ENCODE data around the gene ZNF423. TPM values are rescaled to one million over a fixed set of nuclear protein-coding genes. Genes with fewer than 3 reads are reported as not detected.

The ZNF423 gene
- total and polyA plus RNA-seq, 9 of the 15 experiments (the other 6 are each of a cell fraction or from before 2014, with no cell fraction given) = not detected

DNA sequence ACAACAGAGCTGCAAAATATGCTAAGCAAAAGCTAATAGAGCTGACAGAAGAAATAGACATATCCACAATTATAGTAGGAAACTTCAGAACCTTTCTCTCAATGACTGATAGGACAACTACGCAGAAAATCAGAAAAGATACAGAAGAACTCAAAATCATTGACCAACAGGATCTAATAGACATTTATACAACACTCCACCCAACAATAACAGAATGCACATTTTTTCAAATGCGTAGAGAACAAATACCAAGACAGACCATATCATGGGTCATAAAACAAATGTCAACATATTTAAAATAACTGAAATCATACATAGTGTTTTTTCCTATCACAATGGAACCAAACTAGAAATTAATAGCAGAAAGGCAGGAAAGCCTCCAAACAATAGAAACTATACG is 244.9 kb downstream of the ZNF423 start:
- no TSS peak for BruUV-seq (replicated peaks)
- no peak overlapping the region for H2AFZ ChIP-seq (ENCODE audit: low read depth, low read length)
- intact Hi-C loops (cut with micrococcal nuclease) = no loop called here
- H3K9ac ChIP-seq (ENCODE audit: insufficient read depth in 1 of 2, low read depth in 2 of 2, low read length in 2 of 2) = no peak overlapping the region
- no peaks in the 10 kb centered on the region for H3K4me1 ChIP-seq (replicated peaks in 1 of 2; ENCODE audit: control insufficient read depth in 2 of 2, insufficient read depth in 2 of 2, low read length in 2 of 2)
- no peaks in the 10 kb centered on the region for H3K36me3 ChIP-seq (ENCODE audit: control insufficient read depth, insufficient read depth, low read length)
- no peak overlapping the region for H3K4me2 ChIP-seq (ENCODE audit: insufficient read depth, low read length)
- CTCF ChIA-PET (ENCODE audit: low intra/inter-chr PET ratio) = no interaction called here
- DNase-seq (ENCODE audit: extremely low read depth in 1 of 4, low spot score in 3 of 4) (no peak), FAIRE-seq (no peak), ATAC-seq (no peak)
- no peaks in the 10 kb centered on the region for H3K9me1 ChIP-seq (ENCODE audit: control insufficient read depth, insufficient read depth, low read length)
- WGBS (ENCODE audit: insufficient coverage, low coverage, missing lambda C conversion rate) = 8% methylated on average over 3 of the region's 3 CpGs
- H3K27ac ChIP-seq (ENCODE audit: extremely low read depth, low read depth, low read length) = no peak overlapping the region
- H4K20me1 ChIP-seq (replicated peaks; ENCODE audit: control insufficient read depth, insufficient read depth, low read length) = no peaks in the 10 kb centered on the region
- peaks cover 0 to 23% of the 10 kb centered on the region in 2 experiments; a peak in 2 of 5 replicates for H3K27me3 ChIP-seq (ENCODE audit: control insufficient read depth in 2 of 2, insufficient read depth in 2 of 2, low read length in 2 of 2)
- no peak overlapping the region for H3K4me3 ChIP-seq
- in situ Hi-C loops (cut with MboI) = no loop called here
- no peaks in the 10 kb centered on the region for H3K9me3 ChIP-seq (replicated peaks; ENCODE audit: control insufficient read depth, insufficient read depth, low read depth, low read length)
- H3K79me2 ChIP-seq (ENCODE audit: control insufficient read depth, insufficient read depth, low read length) = no peaks in the 10 kb centered on the region
- POLR2A ChIA-PET = no interaction called here
- TF ChIP-seq ZNF133 (CRISPR knock-in tag; IDR thresholded peaks at IDR 0.05) = no peak
- no peak for TF ChIP-seq RBM17 (IDR thresholded peaks at IDR 0.05; ENCODE audit: borderline replicate concordance, low read depth, low read length)

GRCh38 chr16:49608779-49609178 is 247.1 kb downstream of the ZNF423 start:
- H3K4me3 ChIP-seq = no peak overlapping the region
- no peak overlapping the region for H3K4me2 ChIP-seq (ENCODE audit: insufficient read depth, low read length)
- in situ Hi-C loops (cut with MboI) (no loop called here), intact Hi-C loops (cut with micrococcal nuclease) (no loop called here)
- ATAC-seq (peak; percentile 64), FAIRE-seq (no peak), DNase-seq (ENCODE audit: extremely low read depth in 1 of 4, low spot score in 3 of 4) (peak in 1 of 4 experiments; percentile 9)
- no peaks in the 10 kb centered on the region for H3K4me1 ChIP-seq (replicated peaks in 1 of 2; ENCODE audit: control insufficient read depth in 2 of 2, insufficient read depth in 2 of 2, low read length in 2 of 2)
- no peak overlapping the region for H2AFZ ChIP-seq (ENCODE audit: low read depth, low read length)
- no peak overlapping the region for H3K27ac ChIP-seq (ENCODE audit: extremely low read depth, low read depth, low read length)
- WGBS (ENCODE audit: insufficient coverage, low coverage, missing lambda C conversion rate) = 1% methylated on average over 5 of the region's 5 CpGs
- no peaks in the 10 kb centered on the region for H3K9me1 ChIP-seq (ENCODE audit: control insufficient read depth, insufficient read depth, low read length)
- H3K9ac ChIP-seq (ENCODE audit: insufficient read depth in 1 of 2, low read depth in 2 of 2, low read length in 2 of 2) = no peak overlapping the region
- H4K20me1 ChIP-seq (replicated peaks; ENCODE audit: control insufficient read depth, insufficient read depth, low read length) = no peaks in the 10 kb centered on the region
- BruUV-seq (replicated peaks) = no TSS peak
- no peaks in the 10 kb centered on the region for H3K36me3 ChIP-seq (ENCODE audit: control insufficient read depth, insufficient read depth, low read length)
- ChIA-PET CTCF (ENCODE audit: low intra/inter-chr PET ratio) (no interaction called here), POLR2A (no interaction called here)
- no peaks in the 10 kb centered on the region for H3K9me3 ChIP-seq (replicated peaks; ENCODE audit: control insufficient read depth, insufficient read depth, low read depth, low read length)
- H3K27me3 ChIP-seq (ENCODE audit: control insufficient read depth in 2 of 2, insufficient read depth in 2 of 2, low read length in 2 of 2) = peaks cover 3 to 40% of the 10 kb centered on the region in 2 experiments; a peak in 3 of 5 replicates
- no peaks in the 10 kb centered on the region for H3K79me2 ChIP-seq (ENCODE audit: control insufficient read depth, insufficient read depth, low read length)
- TF ChIP-seq, protein P1, sequence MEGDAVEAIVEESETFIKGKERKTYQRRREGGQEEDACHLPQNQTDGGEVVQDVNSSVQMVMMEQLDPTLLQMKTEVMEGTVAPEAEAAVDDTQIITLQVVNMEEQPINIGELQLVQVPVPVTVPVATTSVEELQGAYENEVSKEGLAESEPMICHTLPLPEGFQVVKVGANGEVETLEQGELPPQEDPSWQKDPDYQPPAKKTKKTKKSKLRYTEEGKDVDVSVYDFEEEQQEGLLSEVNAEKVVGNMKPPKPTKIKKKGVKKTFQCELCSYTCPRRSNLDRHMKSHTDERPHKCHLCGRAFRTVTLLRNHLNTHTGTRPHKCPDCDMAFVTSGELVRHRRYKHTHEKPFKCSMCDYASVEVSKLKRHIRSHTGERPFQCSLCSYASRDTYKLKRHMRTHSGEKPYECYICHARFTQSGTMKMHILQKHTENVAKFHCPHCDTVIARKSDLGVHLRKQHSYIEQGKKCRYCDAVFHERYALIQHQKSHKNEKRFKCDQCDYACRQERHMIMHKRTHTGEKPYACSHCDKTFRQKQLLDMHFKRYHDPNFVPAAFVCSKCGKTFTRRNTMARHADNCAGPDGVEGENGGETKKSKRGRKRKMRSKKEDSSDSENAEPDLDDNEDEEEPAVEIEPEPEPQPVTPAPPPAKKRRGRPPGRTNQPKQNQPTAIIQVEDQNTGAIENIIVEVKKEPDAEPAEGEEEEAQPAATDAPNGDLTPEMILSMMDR (IDR thresholded peaks at IDR 0.05 in 2 of 3, conservative IDR thresholded peaks at IDR 0.05 in 1 of 3; ENCODE audit: insufficient read depth in 2 of 3, low read depth in 1 of 3, low read length in 3 of 3) = peak; percentile 29 to 54 (median 40); a peak in 4 of 6 replicates
- TF ChIP-seq RB1 (IDR thresholded peaks at IDR 0.05; ENCODE audit: low read depth) = no peak
- TF ChIP-seq RAD21 (CRISPR knock-in tag; conservative IDR thresholded peaks at IDR 0.05 in 1 of 2, IDR thresholded peaks at IDR 0.05 in 1 of 2) = peak; percentile 18 to 40; a peak in 2 of 4 replicates
- TF ChIP-seq ERF (CRISPR knock-in tag; IDR thresholded peaks at IDR 0.05) = no peak
- TF ChIP-seq NR2C2 (CRISPR knock-in tag; IDR thresholded peaks at IDR 0.05) = no peak
- TF ChIP-seq NR2C2 (tag; IDR thresholded peaks at IDR 0.05) = no peak
